HG03558 (cell line): Measurements from ENCODE around the gene MIA2.
"Not testable (repeated sequence)": the region's sequence is repeated elsewhere in the genome, so short reads cannot be mapped to it uniquely, and the experiment has no call there.

Experiments
- ATAC-seq: cut with Tn5 transposase; IDR thresholded peaks from one replicate; pipeline ENCODE4 v1.9.1; 2021; ENCODE audit warnings: moderate number of reproducible peaks; ENCODE audit not compliant: unreplicated experiment; ENCODE audit errors: extremely low read depth

The MIA2 gene, protein sequence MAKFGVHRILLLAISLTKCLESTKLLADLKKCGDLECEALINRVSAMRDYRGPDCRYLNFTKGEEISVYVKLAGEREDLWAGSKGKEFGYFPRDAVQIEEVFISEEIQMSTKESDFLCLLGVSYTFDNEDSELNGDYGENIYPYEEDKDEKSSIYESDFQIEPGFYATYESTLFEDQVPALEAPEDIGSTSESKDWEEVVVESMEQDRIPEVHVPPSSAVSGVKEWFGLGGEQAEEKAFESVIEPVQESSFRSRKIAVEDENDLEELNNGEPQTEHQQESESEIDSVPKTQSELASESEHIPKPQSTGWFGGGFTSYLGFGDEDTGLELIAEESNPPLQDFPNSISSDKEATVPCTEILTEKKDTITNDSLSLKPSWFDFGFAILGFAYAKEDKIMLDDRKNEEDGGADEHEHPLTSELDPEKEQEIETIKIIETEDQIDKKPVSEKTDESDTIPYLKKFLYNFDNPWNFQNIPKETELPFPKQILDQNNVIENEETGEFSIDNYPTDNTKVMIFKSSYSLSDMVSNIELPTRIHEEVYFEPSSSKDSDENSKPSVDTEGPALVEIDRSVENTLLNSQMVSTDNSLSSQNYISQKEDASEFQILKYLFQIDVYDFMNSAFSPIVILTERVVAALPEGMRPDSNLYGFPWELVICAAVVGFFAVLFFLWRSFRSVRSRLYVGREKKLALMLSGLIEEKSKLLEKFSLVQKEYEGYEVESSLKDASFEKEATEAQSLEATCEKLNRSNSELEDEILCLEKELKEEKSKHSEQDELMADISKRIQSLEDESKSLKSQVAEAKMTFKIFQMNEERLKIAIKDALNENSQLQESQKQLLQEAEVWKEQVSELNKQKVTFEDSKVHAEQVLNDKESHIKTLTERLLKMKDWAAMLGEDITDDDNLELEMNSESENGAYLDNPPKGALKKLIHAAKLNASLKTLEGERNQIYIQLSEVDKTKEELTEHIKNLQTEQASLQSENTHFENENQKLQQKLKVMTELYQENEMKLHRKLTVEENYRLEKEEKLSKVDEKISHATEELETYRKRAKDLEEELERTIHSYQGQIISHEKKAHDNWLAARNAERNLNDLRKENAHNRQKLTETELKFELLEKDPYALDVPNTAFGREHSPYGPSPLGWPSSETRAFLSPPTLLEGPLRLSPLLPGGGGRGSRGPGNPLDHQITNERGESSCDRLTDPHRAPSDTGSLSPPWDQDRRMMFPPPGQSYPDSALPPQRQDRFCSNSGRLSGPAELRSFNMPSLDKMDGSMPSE (N-terminal part only)

DNA sequence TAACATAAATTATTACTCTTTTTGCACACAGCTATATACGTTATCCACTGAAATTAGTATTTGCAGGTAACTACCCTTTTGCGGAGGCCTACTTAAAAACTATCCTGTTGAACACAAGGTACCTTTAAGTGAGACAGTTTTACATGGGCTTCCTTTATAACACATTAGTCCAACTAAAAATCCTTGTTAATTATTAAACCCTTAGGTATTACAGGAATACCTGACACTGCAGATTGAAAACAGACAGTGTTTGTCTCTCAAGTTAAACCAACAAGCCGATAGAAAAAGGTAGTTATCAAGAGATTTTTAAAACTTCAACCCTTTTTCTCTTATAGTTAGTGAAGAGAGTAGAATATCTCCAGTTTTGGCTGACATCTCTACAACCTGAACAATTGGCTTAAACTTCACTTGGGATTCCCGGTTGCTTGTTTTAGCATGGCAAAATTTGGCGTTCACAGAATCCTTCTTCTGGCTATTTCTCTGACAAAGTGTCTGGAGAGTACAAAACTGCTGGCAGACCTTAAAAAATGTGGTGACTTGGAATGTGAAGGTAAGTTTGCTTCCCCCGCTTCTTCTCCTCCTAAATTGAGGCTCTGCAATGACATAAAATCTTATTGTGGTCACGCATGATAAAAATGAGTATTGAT, at the start of gene MIA2:
Gene MIA2 (plus strand): TSS at position 236 of the 647 bp plus-strand sequence. CDS start 200 bp downstream, at position 436.
- ATAC-seq, result no peak

DNA sequence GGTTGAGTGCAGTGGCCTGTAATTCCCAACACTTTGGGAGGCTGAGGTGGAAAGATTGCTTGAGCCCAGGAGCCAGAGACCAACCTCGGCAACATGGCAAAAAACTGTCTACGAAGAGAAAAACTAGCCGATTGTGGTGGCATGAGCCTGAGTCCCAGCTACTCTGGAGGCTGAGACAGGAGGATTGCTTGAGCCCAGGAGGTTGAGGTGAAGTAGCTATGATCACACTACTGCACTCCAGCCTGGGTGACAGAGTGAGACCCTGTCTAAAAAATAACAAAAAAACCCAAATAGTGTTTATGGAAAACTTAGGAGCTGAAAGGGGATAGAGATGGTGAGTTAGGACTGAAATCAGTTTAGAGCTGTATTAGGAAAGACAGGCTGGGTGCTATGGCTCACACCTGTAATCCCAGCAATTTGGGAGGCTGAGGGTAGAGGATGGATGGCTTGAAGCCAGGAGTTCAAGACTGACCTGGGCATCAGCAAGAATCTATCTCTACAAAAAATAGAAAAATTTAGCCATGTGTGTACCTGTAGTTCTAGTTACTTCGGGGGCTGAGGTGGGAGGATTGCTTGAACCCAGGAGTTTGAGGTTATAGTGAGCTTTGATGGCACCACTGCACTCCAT, 49.0 kb upstream of the MIA2 start:
- ATAC-seq, result no peak

DNA sequence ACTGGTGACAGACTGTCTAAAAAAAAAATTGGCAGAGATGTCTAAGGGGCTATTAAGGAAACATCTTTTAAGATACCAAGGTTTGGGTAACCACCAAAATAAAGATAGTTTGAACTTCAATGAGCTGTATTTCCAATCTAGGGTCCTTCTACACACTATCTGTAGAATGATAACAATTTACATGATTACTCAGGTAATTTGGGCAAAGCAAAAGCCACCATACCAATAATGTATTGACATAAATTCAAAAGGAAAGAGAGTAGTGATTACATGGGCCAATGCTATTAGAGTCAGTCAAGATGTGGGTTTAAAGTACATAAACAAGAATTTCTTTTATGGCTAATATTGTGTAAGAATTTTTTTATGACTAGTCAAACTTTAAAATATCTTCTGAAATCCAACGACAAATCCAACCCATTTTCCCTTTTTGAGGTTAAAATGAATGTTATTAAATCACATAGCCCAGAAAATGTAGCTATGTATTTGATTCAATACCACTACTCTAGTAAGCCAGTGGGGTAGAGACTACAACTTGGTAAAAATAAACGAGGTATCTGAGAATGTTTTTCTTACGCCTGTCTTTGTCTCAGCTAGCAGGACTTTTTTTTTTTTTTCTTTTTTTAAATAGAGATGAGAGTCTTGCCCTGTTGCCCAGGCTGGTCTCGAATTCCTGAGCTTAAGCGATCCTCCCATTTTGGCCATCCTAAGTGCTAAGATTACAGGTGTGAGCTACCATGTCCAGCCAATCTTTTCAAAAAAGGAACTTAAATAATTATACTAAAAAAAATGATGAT, 48.3 kb upstream of the MIA2 start:
- ATAC-seq, result no peak

DNA sequence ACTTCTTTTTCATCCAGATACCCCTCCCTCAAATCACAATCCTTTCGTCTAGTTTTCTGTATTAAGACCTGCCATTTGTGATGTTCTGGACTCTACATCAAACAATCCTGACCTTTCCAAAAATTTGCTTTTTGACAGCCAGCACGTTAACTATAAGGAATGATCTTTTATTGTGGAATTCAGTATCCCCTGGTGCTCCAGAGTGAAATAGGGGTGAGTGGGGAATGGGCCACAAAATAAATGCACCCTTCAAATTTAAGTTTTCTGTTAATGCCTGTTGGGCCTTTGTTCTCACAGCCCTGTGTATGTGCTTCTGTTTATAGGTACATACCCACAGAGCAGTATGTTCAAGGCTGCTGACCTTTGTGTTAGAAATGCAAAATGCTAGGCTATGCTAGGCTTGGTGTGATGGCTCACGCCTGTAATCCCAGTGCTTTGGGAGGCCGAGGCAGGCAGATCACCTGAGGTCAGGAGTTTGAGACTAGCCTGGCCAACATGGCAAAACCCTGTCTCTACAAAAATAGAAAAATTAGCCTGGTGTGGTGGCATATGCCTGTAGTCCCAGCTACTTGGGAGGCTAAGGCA, 46.7 kb upstream of the MIA2 start:
- no peak for ATAC-seq

DNA sequence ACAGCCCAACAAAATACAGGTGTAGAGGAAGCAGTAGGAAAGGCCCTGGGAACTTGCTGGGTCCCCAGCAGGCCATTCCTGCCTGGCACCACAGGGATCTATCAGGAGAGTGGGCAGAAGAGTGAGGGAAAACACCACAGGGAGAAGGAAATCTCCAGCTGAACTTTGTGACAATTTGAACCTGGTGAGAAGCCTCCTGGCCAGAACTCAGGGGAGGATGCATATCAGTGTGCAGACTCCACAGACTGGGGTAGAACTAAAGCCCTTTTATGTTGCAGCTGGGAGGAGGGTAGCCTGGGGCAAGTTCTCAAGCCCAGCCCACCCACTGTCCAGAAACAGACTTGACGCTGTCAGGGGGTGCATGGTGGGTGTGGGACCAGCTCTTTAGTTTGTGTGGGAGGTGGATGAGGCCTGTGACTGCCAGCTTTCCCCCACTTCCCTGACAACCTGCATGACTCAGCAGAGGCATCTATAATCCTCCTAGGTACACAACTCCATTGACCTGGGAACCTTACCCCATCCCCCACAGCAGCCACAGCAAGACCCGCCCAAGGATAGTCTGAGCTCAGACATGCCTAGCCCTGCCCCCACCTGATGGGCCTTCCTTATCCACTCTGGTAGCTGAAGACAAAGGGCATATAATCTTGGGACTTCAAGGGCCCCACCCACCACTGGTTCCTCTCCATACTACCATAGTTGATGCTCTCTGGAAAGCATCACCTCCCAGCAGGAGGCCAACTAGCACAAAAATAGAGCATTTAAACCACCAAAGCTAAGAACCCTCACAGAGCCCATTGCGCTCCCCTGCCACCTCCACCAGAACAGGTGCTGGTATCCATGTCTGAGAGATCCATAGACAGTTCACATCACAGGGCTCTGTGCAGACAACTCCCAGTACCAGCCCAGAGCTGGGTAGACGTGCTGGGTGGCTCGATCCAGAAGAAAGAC, 29.8 kb upstream of the MIA2 start:
- no peak for ATAC-seq

DNA sequence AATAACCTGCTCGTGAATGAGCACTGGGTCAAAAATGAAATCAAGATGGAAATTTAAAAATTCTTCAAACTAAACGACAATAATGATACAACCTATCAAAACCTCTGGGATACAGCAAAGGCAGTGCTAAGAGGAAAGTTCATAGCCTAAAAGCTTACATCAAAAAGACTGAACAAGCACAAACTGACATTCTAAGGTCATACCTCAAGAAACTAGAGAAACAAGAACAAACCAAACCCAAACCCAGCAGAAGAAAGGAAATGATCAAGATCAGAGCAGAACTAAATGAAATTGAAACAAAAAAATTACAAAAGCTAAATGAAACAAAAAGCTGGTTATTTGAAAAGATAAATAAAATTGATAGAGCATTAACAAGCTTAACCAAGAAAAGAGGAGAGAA, 26.3 kb upstream of the MIA2 start:
- ATAC-seq, result not testable (repeated sequence)

DNA sequence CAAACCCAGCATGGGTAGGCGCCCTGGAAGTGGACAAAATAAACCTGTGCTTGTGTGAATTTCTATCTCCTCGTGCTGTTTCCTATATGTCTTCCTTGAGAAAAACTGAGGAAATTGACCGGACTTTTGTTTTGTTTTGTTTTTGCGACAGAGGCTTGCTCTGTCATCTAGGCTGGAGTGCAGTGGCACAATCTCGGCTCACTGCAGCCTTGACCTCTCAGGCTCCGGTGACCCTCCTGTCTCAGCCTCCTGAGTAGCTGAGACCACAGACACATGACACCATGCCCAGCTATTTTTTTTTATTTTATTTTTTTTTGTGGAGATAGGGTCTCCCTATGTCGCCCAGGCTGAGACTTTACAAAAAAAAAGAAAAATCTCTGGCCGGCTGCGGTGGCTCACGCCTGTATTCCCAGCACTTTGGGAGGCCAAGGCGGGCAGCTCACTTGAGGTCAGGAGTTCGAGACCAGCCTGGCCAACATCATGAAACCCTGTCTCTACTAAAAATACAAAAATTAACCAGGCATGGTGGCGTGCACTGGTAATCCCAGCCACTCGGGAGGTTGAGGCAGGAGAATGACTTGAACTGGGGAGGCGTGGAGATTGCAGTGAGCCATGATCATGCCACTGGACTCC, 22.5 kb upstream of the MIA2 start:
- ATAC-seq, result no peak

DNA sequence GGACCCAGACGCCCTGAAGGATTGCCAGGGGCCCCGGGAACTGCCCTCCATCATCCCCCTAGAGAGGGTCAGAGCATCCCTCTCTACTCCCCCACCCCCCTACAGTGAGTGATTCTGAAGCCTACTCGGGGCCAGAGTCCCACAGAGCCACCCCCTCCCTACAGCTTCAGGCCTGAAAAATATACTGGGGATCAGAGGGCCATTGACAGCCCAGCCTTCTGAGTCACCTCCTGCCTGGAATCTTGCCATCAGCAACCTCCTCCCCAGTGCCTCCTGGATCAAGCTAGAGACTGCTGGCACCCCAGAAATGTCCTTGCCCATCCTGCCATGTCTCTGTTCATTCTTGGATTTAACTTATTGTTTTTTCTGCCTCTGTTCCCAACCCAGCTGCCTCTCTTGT, 21.7 kb upstream of the MIA2 start:
- ATAC-seq, result no peak

DNA sequence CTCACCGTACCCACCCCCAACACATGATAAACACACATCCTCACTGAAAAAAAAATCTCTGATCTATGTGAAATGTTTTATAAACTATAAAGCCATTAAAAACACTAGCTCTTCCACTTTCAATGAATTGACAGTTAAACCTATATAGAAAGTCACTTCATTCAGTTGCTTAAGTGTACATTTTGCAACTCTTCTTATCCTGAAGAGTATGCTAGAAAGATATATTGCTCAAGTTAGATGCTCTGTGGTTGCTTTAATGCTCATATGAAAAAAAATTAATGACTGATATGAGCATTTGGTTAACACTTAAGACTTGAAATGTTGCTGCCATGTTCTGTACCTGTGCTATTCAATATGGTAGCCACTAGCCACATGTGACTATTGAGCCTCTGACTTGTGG, 21.0 kb upstream of the MIA2 start:
- no peak for ATAC-seq

DNA sequence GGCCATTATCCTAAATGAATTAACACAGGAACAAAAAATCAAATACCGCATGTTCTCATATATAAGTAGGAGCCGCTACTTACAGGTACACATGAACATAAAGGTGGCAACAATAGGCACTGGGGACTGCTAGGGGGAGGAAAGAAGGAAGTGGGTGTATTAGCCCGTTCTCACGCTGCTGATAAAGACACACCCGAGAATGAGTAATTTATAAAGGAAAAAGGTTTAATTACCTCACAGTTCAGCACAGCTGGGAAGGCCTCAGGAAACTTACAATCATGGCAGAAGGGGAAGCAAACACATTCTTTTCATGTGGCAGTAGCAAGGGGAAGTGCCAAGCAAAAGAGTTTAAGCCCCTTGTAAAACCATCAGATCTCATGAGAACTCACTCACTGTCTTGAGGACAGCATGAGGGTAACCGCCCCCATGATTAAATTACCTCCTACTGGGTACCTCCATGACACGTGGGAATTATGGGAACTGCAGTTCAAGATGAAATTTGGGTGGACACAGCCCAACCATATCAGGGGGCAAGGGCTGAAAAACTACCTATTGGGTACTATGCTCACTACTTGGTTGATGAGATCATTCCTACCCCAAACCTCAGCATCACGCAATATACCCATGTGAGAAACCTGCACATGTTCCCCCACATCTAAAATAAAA, 16.4 kb upstream of the MIA2 start:
- no peak for ATAC-seq

DNA sequence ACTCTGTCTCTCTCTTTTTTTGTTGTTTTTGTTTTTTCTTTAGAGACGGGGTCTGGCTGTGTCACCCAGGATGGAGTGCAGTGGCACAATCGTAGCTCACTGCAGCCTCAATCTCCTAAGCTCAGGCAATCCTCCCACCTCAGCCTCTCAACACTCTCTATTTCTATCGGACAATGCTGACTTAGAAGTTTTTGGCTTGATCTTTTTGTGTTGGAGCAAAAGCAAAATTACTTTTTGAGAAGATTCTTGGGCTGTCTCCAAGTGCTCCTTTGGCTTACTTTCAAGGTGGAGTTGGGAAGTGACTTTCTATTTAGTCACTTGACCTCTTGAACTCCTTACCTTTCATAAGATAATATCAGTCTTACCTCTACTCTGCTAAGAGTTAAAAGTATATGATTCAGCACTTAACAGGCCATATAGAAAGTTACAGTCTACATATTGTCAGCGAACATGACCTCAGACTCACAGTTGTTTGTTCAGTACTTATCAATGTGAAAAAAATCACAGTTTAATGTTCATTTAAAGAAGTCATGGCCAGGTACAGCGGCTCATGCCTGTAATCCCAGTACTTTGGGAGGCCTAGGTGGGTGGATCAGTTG, 15.4 kb upstream of the MIA2 start:
- no peak for ATAC-seq

DNA sequence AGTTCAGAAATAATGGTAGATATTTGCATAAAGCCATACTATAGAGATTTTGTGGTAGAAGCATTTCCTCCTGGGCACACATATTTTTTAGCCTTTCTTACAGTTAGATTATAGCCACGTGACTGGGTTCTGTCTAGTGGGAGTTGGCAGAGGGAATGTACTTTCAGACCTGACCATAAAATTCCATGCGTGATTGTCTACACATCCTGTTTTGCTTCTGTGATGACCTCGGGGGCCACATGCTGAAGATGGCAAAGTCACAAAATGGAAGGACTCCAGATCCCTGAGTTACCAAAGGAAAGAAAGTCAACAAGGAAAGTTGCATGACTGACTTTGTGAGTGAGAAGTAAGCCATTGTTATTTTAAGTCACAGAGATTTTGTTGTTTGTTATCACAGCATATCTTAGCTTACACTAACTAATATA, 14.6 kb upstream of the MIA2 start:
- ATAC-seq, result no peak

DNA sequence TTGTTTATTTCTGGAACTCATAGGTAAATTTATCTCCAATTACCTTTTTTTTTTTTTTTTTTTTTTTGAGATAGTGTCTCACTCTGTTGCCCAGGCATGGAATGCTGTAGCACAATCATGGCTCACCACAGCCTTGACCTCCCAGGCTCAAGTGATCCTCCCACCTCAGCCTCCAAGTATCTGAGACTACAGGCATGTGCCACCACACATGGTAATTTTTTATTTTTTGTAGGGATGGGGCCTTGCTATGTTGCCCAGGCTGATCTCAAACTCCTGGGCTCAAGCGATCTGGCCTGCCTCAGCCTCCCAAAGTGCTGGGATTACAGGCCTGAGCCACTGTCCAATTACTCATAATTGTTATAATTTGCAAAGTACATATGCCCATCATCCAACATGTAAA, 13.2 kb upstream of the MIA2 start:
- ATAC-seq, result not testable (repeated sequence)

DNA sequence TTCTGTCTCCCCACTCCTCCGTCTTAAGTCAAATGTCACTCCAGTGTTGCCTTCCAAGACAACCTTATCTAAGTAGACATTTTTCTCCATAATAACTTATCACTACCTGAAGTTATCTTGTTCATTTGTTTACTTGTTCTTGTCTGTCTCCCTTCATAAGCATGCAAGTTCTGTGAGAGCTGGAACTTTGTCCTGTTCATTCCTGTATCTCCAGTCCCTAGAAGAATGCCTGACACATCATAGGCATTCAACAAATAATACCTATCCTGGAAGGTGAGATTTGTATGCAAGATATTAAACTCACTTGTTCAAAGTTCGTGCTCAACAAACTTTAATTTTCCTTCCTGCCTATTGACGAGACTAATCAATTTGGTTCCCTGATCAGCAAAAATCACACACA, 5.7 kb upstream of the MIA2 start:
- no peak for ATAC-seq

DNA sequence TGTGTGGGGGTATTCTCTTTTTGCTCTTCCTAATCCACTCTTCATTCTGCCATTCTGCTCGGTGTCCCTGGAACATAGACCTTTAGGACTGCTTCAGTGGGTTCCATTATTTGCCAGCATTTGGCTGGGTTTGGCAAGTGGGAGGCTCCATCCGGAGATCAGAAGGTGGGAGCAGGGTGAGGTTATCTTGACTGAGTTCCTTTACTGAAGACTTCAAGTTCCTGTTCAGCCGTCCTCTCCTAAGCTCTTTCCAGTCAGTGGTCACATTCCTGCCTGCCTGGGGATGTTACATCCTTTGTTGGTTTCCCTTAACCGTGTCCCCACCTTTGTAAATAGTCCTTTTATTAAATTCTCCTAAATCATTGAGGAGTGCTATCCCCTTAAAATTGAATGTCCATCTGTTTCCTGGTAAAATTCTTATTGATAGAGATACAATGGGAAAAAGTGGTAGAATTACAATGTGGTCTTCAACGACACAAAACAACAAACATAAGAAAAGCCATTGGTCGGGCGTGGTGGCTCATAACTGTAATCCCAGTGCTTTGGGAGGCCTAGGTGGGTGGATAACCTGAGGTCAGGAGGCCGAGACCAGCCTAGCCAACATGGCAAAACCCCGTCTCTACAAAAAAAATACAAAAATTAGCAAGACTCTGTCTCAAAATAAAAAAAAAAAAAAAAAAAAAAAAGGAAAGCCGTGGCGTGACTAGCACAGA, 5.0 kb upstream of the MIA2 start:
- no peak for ATAC-seq

DNA sequence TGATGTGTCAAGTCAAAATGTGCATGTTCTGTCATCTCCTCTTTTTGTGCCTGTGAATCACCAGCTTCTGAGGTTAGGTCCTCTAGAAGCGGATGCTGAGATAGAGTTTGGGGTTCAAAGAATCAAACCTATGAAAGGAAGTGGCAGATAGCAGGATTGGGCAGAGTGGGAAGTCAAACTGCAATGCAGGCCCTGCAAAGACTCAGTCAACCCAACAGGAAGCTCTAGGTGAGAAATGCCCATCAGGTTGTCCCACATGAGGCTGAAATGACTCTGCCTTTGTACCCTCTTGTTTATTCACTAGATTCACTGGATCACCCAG, 4.5 kb upstream of the MIA2 start:
- no peak for ATAC-seq
